Measurements from ENCODE around the gene TMEM179.

Gene TMEM179

GRCh38 chr14:104560586-104560945, 44.0 kb downstream of the TMEM179 start:
- ChIA-PET POLR2A (no interaction called here), CTCF (interaction anchor here (0.9 kb wide), 1 partner anchor 482 kb away, joined by 3 read pairs; no protein-coding TSS in a partner anchor)
- TF ChIP-seq CTCF (IDR thresholded peaks at IDR 0.05; ENCODE audit: insufficient read depth, low read length, missing control alignments) = no peak
- H3K4me3 ChIP-seq (ENCODE audit: low read depth, low read length) = no peak overlapping the region
- DNase-seq (ENCODE audit: low read depth, low spot score) = no peak

GRCh38 chr14:104559804-104560585, 44.6 kb downstream of the TMEM179 start:
- DNase-seq (ENCODE audit: low read depth, low spot score) = no peak
- ChIA-PET POLR2A (no interaction called here), CTCF (interaction anchor here (0.9 kb wide), 1 partner anchor 482 kb away, joined by 3 read pairs; no protein-coding TSS in a partner anchor)
- no peak overlapping the region for H3K4me3 ChIP-seq (ENCODE audit: low read depth, low read length)
- no peak for TF ChIP-seq CTCF (IDR thresholded peaks at IDR 0.05; ENCODE audit: insufficient read depth, low read length, missing control alignments)

GRCh38 chr14:104559028-104559803, 45.4 kb downstream of the TMEM179 start:
- no peak for DNase-seq (ENCODE audit: low read depth, low spot score)
- ChIA-PET CTCF (interaction anchor here (1.3 kb wide), 1 partner anchor 422 kb away, joined by 3 read pairs; no protein-coding TSS in a partner anchor), POLR2A (no interaction called here)
- no peak overlapping the region for H3K4me3 ChIP-seq (ENCODE audit: low read depth, low read length)
- TF ChIP-seq CTCF (IDR thresholded peaks at IDR 0.05; ENCODE audit: insufficient read depth, low read length, missing control alignments) = no peak

GRCh38 chr14:104558231-104559027, 46.1 kb downstream of the TMEM179 start:
- ChIA-PET CTCF (interaction anchor here (1.3 kb wide), 1 partner anchor 421 kb away, joined by 3 read pairs; no protein-coding TSS in a partner anchor), POLR2A (no interaction called here)
- no peak overlapping the region for H3K4me3 ChIP-seq (ENCODE audit: low read depth, low read length)
- TF ChIP-seq CTCF (IDR thresholded peaks at IDR 0.05; ENCODE audit: insufficient read depth, low read length, missing control alignments) = no peak
- DNase-seq (ENCODE audit: low read depth, low spot score) = no peak

- no peak overlapping the region for H3K4me3 ChIP-seq (ENCODE audit: low read depth, low read length)
- ChIA-PET CTCF (no interaction called here), POLR2A (no interaction called here)
- no peak for DNase-seq (ENCODE audit: low read depth, low spot score)
- no peak for TF ChIP-seq CTCF (IDR thresholded peaks at IDR 0.05; ENCODE audit: insufficient read depth, low read length, missing control alignments)
These were observed 46.8 kb downstream of the TMEM179 start for GRCh38 chr14:104557766-104558165.

Data from AG04449 (cell line).